ENCODE data around the gene ZGPAT. TPM values are rescaled to one million over a fixed set of nuclear protein-coding genes. Genes with fewer than 3 reads are reported as not detected.
"Not testable (repeated sequence)": the region's sequence is repeated elsewhere in the genome, so short reads cannot be mapped to it uniquely, and the experiment has no call there.

The ZGPAT gene
- total and polyA plus RNA-seq, 2 donors (not counting 1 experiment from before 2014, with no cell fraction given): 46.1 to 62.1 TPM

GRCh38 chr20:63658749-63659187 lies 49.1 kb upstream of the ZGPAT start:
- H3K4me2 ChIP-seq (replicated peaks; ENCODE audit: low read depth, low read length, poor library complexity, severe bottlenecking): peak overlapping the region; percentile 95
- 4% methylated on average over 25 of the region's 25 CpGs for WGBS (ENCODE audit: insufficient coverage)
- no peak for DNase-seq
- CTCF ChIA-PET: interaction anchor here (1.0 to 2.4 kb wide), 9 partner anchors 17 to 315 kb away, joined by 3 to 17 read pairs (median 3); partner anchors contain the start of genes ARFRP1, GMEB2, PTK6 and ZGPAT
- Mint-ChIP-seq H3K4me3 (peak overlapping the region; percentile 98), H3K27me3 (no peaks in the 10 kb centered on the region), H3K4me1 (peaks cover 20% of the 10 kb centered on the region), H3K9me3 (ENCODE audit: insufficient read depth) (no peaks in the 10 kb centered on the region), H3K27ac (peak overlapping the region; percentile 96)
- intact Hi-C loops (cut with micrococcal nuclease): loop anchor here (1.0 to 5.0 kb wide), 8 partner anchors 16 to 404 kb away; partner anchors contain the start of genes ARFRP1, GMEB2, LIME1 and PPDPF
- H3K4me3 ChIP-seq (ENCODE audit: control extremely low read depth in 1 of 5, extremely low read depth in 1 of 5, insufficient read depth in 1 of 5, low read depth in 2 of 5, low read length in 4 of 5): peak overlapping the region; percentile 51 to 94 (median 84)
- H3K27me3 ChIP-seq (replicated peaks in 1 of 4; ENCODE audit: control extremely low read depth in 1 of 4, control insufficient read depth in 3 of 4, insufficient read depth in 4 of 4, low read length in 3 of 4): peaks cover 0 to 25% (median 8%) of the 10 kb centered on the region in 4 experiments
- peaks cover 0 to 4% (median 0%) of the 10 kb centered on the region in 3 donors for H3K9me3 ChIP-seq (ENCODE audit: control extremely low read depth in 1 of 3, control insufficient read depth in 2 of 3, insufficient read depth in 1 of 3, low read length in 2 of 3)
- H3K36me3 ChIP-seq (replicated peaks in 1 of 2; ENCODE audit: control extremely low read depth in 1 of 2, control insufficient read depth in 1 of 2, extremely low read depth in 1 of 2, insufficient read depth in 2 of 2, low read length in 1 of 2): peaks cover 0 to 15% of the 10 kb centered on the region in 2 experiments
- H2AFZ ChIP-seq (ENCODE audit: insufficient read depth, low read depth, low read length, poor library complexity, severe bottlenecking): peak overlapping the region; percentile 100
- peak overlapping the region; percentile 81 for H3K9ac ChIP-seq (ENCODE audit: low read length)
- H3K4me1 ChIP-seq (ENCODE audit: control insufficient read depth in 2 of 2, insufficient read depth in 2 of 2, low read length in 2 of 2): peaks cover 17 to 31% of the 10 kb centered on the region in 2 donors
- ATAC-seq (ENCODE audit: low read depth): no peak
- no peaks in the 10 kb centered on the region for H4K20me1 ChIP-seq (ENCODE audit: control insufficient read depth, insufficient read depth, low read length, poor library complexity, severe bottlenecking)
- POLR2A ChIA-PET: interaction anchor here (0.6 to 2.1 kb wide), 12 partner anchors 15 to 419 kb away, joined by 3 to 19 read pairs (median 4); partner anchors contain the start of genes ARFRP1, GMEB2, PRPF6 and PTK6
- peaks cover 10% of the 10 kb centered on the region for H3K79me2 ChIP-seq (ENCODE audit: control insufficient read depth, insufficient read depth, low read length)
- H3K27ac ChIP-seq (ENCODE audit: low read length in 2 of 2): peak overlapping the region in 1 of 2 donors; percentile 47
- TF ChIP-seq CTCF (IDR thresholded peaks at IDR 0.05) (no peak), EZH2 (IDR thresholded peaks at IDR 0.05; ENCODE audit: borderline replicate concordance, insufficient read depth, low read depth, low read length, poor library complexity, severe bottlenecking) (no peak)

- Mint-ChIP-seq H3K27ac (no peak overlapping the region), H3K4me3 (peak overlapping the region; percentile 98), H3K4me1 (peaks cover 16% of the 10 kb centered on the region), H3K27me3 (no peaks in the 10 kb centered on the region), H3K9me3 (ENCODE audit: insufficient read depth) (no peaks in the 10 kb centered on the region)
- CTCF ChIA-PET: interaction anchor here (2.4 kb wide), 1 partner anchor 121 kb away, joined by 17 read pairs; the partner anchor contains the start of gene PTK6
- Histone ChIP-seq H3K4me2 (replicated peaks; ENCODE audit: low read depth, low read length, poor library complexity, severe bottlenecking) (peak overlapping the region; percentile 95), H3K4me3 (ENCODE audit: control extremely low read depth in 1 of 5, extremely low read depth in 1 of 5, insufficient read depth in 1 of 5, low read depth in 2 of 5, low read length in 4 of 5) (no peak overlapping the region), H3K36me3 (replicated peaks in 1 of 2; ENCODE audit: control extremely low read depth in 1 of 2, control insufficient read depth in 1 of 2, extremely low read depth in 1 of 2, insufficient read depth in 2 of 2, low read length in 1 of 2) (peaks cover 0 to 15% of the 10 kb centered on the region in 2 experiments), H3K27me3 (replicated peaks in 1 of 4; ENCODE audit: control extremely low read depth in 1 of 4, control insufficient read depth in 3 of 4, insufficient read depth in 4 of 4, low read length in 3 of 4) (peaks cover 0 to 19% (median 6%) of the 10 kb centered on the region in 4 experiments), H3K79me2 (ENCODE audit: control insufficient read depth, insufficient read depth, low read length) (peaks cover 11% of the 10 kb centered on the region), H3K9ac (ENCODE audit: low read length) (no peak overlapping the region), H4K20me1 (ENCODE audit: control insufficient read depth, insufficient read depth, low read length, poor library complexity, severe bottlenecking) (no peaks in the 10 kb centered on the region), H3K9me3 (ENCODE audit: control extremely low read depth in 1 of 3, control insufficient read depth in 2 of 3, insufficient read depth in 1 of 3, low read length in 2 of 3) (peaks cover 0 to under 1% (median 0%) of the 10 kb centered on the region in 3 donors), H3K27ac (ENCODE audit: low read length in 2 of 2) (no peak overlapping the region), H3K4me1 (ENCODE audit: control insufficient read depth in 2 of 2, insufficient read depth in 2 of 2, low read length in 2 of 2) (peaks cover 12 to 25% of the 10 kb centered on the region in 2 donors), H2AFZ (ENCODE audit: insufficient read depth, low read depth, low read length, poor library complexity, severe bottlenecking) (no peak overlapping the region)
- 78% methylated on average over 8 of the region's 13 CpGs for WGBS (ENCODE audit: insufficient coverage)
- POLR2A ChIA-PET: interaction anchor here (1.6 kb wide), 1 partner anchor 321 kb away, joined by 4 read pairs; the partner anchor contains the start of gene PRPF6
- DNase-seq (no peak), ATAC-seq (ENCODE audit: low read depth) (no peak)
- intact Hi-C loops (cut with micrococcal nuclease): loop anchor here (2.0 to 5.0 kb wide), 2 partner anchors 77 to 403 kb away; partner anchors contain the start of genes LIME1 and TCEA2
- no peak for TF ChIP-seq CTCF (IDR thresholded peaks at IDR 0.05)
- TF ChIP-seq EZH2 (IDR thresholded peaks at IDR 0.05; ENCODE audit: borderline replicate concordance, insufficient read depth, low read depth, low read length, poor library complexity, severe bottlenecking): no peak
Measured at GRCh38 chr20:63659370-63659769, 48.5 kb upstream of the ZGPAT start.

- H3K4me2 ChIP-seq (replicated peaks; ENCODE audit: low read depth, low read length, poor library complexity, severe bottlenecking): not testable (repeated sequence)
Measured at GRCh38 chr20:63660174-63660573, 47.7 kb upstream of the ZGPAT start.

More at GRCh38 chr20:63660174-63660573, 47.7 kb upstream of the ZGPAT start:
- H3K27ac Mint-ChIP-seq; POLR2A ChIA-PET; CTCF ChIA-PET; H3K4me3 ChIP-seq (ENCODE audit: control extremely low read depth in 1 of 5, extremely low read depth in 1 of 5, insufficient read depth in 1 of 5, low read depth in 2 of 5, low read length in 4 of 5); H4K20me1 ChIP-seq (ENCODE audit: control insufficient read depth, insufficient read depth, low read length, poor library complexity, severe bottlenecking); H3K9me3 Mint-ChIP-seq (ENCODE audit: insufficient read depth); DNase-seq; H3K9me3 ChIP-seq (ENCODE audit: control extremely low read depth in 1 of 3, control insufficient read depth in 2 of 3, insufficient read depth in 1 of 3, low read length in 2 of 3); H3K27ac ChIP-seq (ENCODE audit: low read length in 2 of 2); H2AFZ ChIP-seq (ENCODE audit: insufficient read depth, low read depth, low read length, poor library complexity, severe bottlenecking); H3K27me3 Mint-ChIP-seq; intact Hi-C loops (cut with micrococcal nuclease); ATAC-seq (ENCODE audit: low read depth); H3K9ac ChIP-seq (ENCODE audit: low read length): not testable (repeated sequence)
- Histone ChIP-seq H3K4me1 (ENCODE audit: control insufficient read depth in 2 of 2, insufficient read depth in 2 of 2, low read length in 2 of 2) (peaks cover 12 to 21% of the 10 kb centered on the region in 2 donors), H3K79me2 (ENCODE audit: control insufficient read depth, insufficient read depth, low read length) (peaks cover 18% of the 10 kb centered on the region), H3K27me3 (replicated peaks in 1 of 4; ENCODE audit: control extremely low read depth in 1 of 4, control insufficient read depth in 3 of 4, insufficient read depth in 4 of 4, low read length in 3 of 4) (peaks cover 0 to 11% (median 2%) of the 10 kb centered on the region in 4 experiments), H3K36me3 (replicated peaks in 1 of 2; ENCODE audit: control extremely low read depth in 1 of 2, control insufficient read depth in 1 of 2, extremely low read depth in 1 of 2, insufficient read depth in 2 of 2, low read length in 1 of 2) (peaks cover 0 to 15% of the 10 kb centered on the region in 2 experiments)
- WGBS (ENCODE audit: insufficient coverage): 99% methylated on average over 9 of the region's 10 CpGs
- Mint-ChIP-seq H3K4me1 (peaks cover 16% of the 10 kb centered on the region), H3K4me3 (peak overlapping the region; percentile 98)
